Vagina (tissue), 2 donors: ENCODE data around the gene ACADVL.

ENCODE experiments used
- CTCF ChIP-seq, 3 experiments: fragments of 450-650 bp in 2 of 3; fragments of 200-600 bp in 1 of 3; sonication (generic) in 1 of 3; IDR thresholded peaks; one replicate each; pipeline ENCODE4 v1.5.1; 2017 to 2019; ENCODE audit warnings: antibody characterized with exemption in 3 of 3, mild to moderate bottlenecking in 2 of 3, moderate library complexity in 2 of 3
- POLR2A ChIP-seq, 2 donors: fragments of 450-650 bp; IDR thresholded peaks; one replicate each; pipeline ENCODE4 v1.6.1; 2017; ENCODE audit warnings: antibody characterized with exemption in 2 of 2, mild to moderate bottlenecking in 2 of 2, moderate library complexity in 2 of 2

GRCh38 chr17:7173687-7174602 is 45.8 kb upstream of the ACADVL start:
- TF ChIP-seq CTCF (IDR thresholded peaks at IDR 0.05) (no peak), POLR2A (IDR thresholded peaks at IDR 0.05) (no peak)
